ENCODE measurements around the gene CDK11A. TPM values are rescaled to one million over a fixed set of nuclear protein-coding genes. Genes with fewer than 3 reads are reported as not detected.
A peak's percentile ranks its signal among the peaks of the same experiment; 100 is the strongest.
"Not testable (repeated sequence)": the region's sequence is repeated elsewhere in the genome, so short reads cannot be mapped to it uniquely, and the experiment has no call there.

CDK11A gene
- total RNA-seq, result 51.7 TPM
- long read RNA-seq, partial matches to known transcripts, result 1 of 16 reads
- long read RNA-seq, other reads (novel, unspliced or antisense), result 12 of 16 reads

DNA sequence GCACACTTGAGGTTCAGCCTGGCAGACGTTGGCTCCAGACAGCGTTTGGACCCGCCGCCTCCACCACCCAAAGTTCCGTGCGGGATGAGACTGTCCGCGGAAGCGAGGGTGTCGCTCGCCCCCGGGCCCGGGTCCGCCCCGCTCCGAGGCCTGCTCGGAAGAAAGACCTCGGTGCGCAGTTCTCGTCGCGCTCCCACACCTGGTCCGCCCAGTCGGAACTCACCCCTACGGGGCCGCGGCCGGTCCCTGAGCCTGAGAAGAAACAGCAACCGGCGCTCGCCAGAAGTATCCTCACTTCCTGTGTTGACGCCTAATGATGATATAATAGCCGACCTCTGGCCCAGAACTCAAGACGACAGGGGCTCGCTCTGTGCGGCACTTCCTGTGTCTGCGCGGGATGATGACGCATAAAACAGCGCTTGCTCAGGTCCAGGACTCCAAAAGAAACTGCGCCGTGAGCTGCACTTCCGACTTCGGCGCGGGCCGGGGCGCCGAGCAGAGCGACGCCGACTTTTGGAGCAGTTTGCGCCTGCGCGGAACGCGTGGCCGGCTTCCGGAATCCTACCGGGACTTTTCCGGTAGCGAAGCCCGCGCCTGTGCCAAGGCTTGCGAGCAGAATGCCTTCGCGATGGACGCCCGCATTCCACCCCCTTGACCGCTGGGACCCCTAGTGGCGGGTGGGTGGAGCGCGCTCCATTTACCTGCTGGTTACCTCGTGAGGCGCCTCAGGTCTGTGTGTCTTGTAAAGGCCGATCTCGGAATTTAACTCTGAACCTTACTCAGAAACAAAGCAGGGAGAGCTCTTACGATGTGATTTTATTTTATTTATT is at the start of gene CDK11A:
Gene CDK11A, minus strand, starts transcription at position 323 of the 830 bp plus-strand sequence. CDS start 1,539 bp downstream, outside the sequence.
- H3K27ac ChIP-seq, result peak within 1 kb of the TSS; percentile 87
- intact Hi-C loops (cut with DNase I), result not testable (repeated sequence)
- ATAC-seq, result peak; percentile 97

DNA sequence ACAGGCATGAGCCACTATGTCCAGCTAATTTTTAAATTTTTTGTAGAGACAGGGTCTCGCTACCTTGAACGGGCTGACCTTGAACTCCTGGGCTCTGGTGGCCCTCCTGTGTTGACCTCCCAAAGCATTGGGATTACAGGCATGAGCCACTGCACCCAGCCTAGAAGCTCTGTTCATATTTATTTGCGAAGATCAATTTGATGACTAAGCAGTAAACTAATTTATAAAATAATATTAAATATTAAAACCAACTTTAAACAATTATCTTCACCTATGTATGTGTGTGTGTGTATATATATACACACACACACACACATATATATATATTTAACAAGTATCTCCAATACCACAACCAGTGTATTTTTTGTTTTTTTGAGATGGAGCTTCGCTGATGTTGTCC is 49.7 kb upstream of the CDK11A start:
- intact Hi-C loops (cut with DNase I), result no loop called here
- no peak for ATAC-seq
- TF ChIP-seq, protein P1, sequence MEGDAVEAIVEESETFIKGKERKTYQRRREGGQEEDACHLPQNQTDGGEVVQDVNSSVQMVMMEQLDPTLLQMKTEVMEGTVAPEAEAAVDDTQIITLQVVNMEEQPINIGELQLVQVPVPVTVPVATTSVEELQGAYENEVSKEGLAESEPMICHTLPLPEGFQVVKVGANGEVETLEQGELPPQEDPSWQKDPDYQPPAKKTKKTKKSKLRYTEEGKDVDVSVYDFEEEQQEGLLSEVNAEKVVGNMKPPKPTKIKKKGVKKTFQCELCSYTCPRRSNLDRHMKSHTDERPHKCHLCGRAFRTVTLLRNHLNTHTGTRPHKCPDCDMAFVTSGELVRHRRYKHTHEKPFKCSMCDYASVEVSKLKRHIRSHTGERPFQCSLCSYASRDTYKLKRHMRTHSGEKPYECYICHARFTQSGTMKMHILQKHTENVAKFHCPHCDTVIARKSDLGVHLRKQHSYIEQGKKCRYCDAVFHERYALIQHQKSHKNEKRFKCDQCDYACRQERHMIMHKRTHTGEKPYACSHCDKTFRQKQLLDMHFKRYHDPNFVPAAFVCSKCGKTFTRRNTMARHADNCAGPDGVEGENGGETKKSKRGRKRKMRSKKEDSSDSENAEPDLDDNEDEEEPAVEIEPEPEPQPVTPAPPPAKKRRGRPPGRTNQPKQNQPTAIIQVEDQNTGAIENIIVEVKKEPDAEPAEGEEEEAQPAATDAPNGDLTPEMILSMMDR (IDR thresholded peaks at IDR 0.05), result no peak

More for the DNA sequence above, at the start of gene CDK11A:
- peak; percentile 97 for DNase-seq
- not testable (repeated sequence) for H3K4me1 ChIP-seq, H3K27me3 ChIP-seq, H3K9me3 ChIP-seq
- H3K4me3 ChIP-seq, result peak within 1 kb of the TSS; percentile 58
- peaks cover 20% of the 10 kb centered on the region for H3K36me3 ChIP-seq
- TF ChIP-seq, protein P1 (IDR thresholded peaks at IDR 0.05), result peak; percentile 45

DNA sequence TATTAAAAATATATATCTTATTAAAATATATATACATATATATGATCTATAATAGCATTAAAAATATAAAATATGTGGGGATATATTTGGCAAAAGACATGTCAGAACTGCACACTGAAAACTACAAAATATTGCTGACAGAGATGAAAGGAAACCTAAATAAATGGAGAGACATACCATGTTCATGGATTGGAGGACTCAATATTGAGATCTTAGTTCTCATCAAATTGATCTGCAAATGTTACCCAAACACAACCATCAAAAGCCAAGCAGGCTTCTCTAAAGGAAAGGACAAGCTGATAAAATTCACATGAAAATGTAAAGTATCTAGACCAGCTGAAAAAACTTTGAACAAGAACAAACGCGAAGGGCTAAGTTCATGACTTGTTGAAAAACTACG is 46.9 kb upstream of the CDK11A start:
- TF ChIP-seq, protein P1 (IDR thresholded peaks at IDR 0.05), result no peak
- H3K27me3 ChIP-seq, result no peaks in the 10 kb centered on the region
- H3K36me3 ChIP-seq, result peaks cover 27% of the 10 kb centered on the region
- peaks cover 19% of the 10 kb centered on the region for H3K4me1 ChIP-seq
- DNase-seq (no peak), ATAC-seq (no peak)
- intact Hi-C loops (cut with DNase I), result no loop called here
- no peaks in the 10 kb centered on the region for H3K9me3 ChIP-seq
- H3K4me3 ChIP-seq, result no peak overlapping the region
- no peak overlapping the region for H3K27ac ChIP-seq

More for the DNA sequence above, 49.7 kb upstream of the CDK11A start:
- Histone ChIP-seq H3K36me3 (peaks cover 15% of the 10 kb centered on the region), H3K4me1 (peaks cover 30% of the 10 kb centered on the region), H3K27me3 (no peaks in the 10 kb centered on the region), H3K27ac (no peak overlapping the region), H3K4me3 (no peak overlapping the region), H3K9me3 (no peaks in the 10 kb centered on the region)
- no peak for DNase-seq

DNA sequence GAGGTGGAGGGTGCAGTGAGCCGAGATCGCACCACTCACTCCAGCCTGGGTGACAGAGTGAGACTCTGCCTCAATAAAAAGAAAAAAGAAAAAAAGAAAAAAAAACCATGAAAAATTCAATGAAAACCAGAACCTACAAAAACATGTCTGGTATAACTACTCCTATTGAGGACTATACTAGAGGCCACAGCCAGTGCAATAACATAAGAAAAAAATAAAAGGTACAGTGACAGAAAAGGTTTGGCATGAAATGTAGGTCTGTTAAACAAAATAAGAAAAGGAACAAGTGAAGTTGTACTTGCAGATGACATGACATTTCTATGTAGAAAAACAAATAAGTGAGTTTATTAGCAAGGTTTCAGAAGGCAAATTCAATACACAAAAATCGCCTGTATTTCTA is 45.9 kb upstream of the CDK11A start:
- ATAC-seq (no peak), DNase-seq (no peak)
- Histone ChIP-seq H3K36me3 (peaks cover 28% of the 10 kb centered on the region), H3K9me3 (no peaks in the 10 kb centered on the region), H3K4me3 (no peak overlapping the region), H3K4me1 (peaks cover 9% of the 10 kb centered on the region), H3K27me3 (no peaks in the 10 kb centered on the region), H3K27ac (no peak overlapping the region)
- intact Hi-C loops (cut with DNase I), result no loop called here
- TF ChIP-seq, protein P1 (IDR thresholded peaks at IDR 0.05), result no peak

DNA sequence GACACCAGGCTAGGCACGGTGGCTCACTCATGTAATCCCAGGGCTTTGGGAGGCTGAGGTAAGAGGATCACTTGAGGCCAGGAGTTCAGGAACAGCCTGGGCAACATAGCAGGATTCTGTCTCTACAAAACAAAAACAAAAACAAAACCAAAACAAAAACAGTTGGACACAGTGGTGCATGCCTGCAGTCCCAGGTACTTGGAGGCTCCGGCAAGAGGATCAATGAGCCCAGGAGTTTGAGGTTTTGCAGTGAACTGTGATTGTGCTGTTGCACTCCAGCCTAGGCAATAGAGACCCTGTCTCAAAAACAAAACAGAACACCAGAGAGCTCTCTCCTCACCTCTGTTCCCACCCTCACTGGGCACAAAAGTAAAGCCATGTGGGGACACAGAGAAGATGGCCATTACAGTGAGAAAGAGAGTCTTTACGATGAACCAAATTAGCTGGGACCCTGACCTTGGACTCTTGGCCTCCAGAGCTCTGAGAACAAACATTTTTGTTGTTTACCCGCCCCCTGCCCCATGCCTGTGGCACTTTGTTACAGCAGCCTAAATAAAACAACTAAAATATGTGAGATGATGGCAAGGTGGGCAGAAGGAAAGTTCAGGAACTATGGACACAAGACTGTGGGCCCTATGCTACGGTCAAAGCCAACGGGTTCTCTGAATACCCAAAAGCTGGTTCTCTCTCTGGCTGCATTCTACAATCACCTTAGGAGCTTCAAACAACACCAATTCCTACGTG is 44.3 kb upstream of the CDK11A start:
- no peaks in the 10 kb centered on the region for H3K9me3 ChIP-seq
- ATAC-seq (no peak), DNase-seq (no peak)
- intact Hi-C loops (cut with DNase I), result no loop called here
- H3K27me3 ChIP-seq, result no peaks in the 10 kb centered on the region
- TF ChIP-seq, protein P1 (IDR thresholded peaks at IDR 0.05), result no peak
- H3K27ac ChIP-seq, result no peak overlapping the region
- no peak overlapping the region for H3K4me3 ChIP-seq
- peaks cover 11% of the 10 kb centered on the region for H3K4me1 ChIP-seq
- peaks cover 44% of the 10 kb centered on the region for H3K36me3 ChIP-seq

All from upper lobe of right lung (tissue), 1 donor.